GM18907 (cell line): ENCODE data around the gene ASAH2.
A peak's percentile ranks its signal among the peaks of the same experiment; 100 is the strongest.

Experiments
- ATAC-seq: cut with Tn5 transposase; IDR thresholded peaks from one replicate; pipeline ENCODE4 v1.9.1; 2021; ENCODE audit warnings: mild to moderate bottlenecking, moderate library complexity; ENCODE audit not compliant: unreplicated experiment

Gene ASAH2

DNA sequence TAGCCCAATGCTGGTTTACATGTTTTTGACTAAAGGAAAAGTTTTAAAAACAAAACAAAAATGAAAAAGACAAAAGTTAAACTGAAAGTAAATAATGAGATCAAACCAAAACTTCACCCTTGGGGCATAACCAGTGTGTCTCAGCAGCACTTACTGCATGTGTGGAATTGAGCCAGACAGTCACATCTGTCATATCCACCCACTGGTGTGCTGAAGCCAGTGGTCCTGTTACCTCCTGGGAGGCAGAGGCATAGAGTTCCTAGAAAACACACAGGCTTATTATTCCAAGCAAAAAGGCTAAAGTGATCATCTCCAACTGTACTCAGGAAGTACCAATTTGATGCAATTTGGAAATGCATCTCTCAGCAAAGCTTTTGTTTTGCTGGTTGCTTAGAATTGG, 40.4 kb downstream of the ASAH2 start:
- ATAC-seq: peak; percentile 60
